ENCODE measurements around the gene ZNF385A.

The ZNF385A gene

DNA sequence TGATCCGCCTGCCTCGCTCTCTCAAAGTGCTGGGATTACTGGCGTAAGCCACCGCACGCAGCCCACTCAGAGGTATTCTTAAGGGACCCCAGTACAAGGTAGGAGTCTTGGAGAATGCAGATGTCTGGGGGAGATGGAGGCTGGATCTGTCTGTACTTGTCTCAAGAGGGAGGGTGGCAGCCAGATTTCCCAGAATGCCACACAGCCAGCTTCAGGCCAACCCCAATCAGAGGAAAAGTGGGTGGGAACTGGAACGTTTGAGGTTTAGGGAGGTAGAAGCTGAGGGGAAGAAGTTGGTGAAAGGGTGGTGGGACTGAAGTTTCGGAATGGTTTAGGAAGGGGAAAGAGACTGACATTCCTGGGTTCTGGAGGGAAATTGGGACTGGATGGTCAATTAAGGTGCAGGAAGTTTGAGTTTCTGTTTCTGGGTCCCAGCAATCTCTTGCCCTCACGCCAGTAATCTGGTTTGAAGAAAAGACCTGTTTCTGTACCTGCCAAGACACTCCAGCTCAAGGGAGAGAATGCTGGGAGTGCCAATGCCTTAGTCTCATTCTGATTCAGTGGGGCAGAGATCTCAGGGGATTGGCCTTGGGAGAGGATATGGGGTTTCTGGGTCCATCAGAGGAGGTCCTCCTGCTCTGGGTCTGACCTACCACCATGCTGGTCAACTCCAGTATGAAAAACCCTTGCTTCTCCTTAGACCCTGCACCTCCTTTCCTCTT is 8.1 kb upstream of the ZNF385A start:
- DNase-seq, result no peak

DNA sequence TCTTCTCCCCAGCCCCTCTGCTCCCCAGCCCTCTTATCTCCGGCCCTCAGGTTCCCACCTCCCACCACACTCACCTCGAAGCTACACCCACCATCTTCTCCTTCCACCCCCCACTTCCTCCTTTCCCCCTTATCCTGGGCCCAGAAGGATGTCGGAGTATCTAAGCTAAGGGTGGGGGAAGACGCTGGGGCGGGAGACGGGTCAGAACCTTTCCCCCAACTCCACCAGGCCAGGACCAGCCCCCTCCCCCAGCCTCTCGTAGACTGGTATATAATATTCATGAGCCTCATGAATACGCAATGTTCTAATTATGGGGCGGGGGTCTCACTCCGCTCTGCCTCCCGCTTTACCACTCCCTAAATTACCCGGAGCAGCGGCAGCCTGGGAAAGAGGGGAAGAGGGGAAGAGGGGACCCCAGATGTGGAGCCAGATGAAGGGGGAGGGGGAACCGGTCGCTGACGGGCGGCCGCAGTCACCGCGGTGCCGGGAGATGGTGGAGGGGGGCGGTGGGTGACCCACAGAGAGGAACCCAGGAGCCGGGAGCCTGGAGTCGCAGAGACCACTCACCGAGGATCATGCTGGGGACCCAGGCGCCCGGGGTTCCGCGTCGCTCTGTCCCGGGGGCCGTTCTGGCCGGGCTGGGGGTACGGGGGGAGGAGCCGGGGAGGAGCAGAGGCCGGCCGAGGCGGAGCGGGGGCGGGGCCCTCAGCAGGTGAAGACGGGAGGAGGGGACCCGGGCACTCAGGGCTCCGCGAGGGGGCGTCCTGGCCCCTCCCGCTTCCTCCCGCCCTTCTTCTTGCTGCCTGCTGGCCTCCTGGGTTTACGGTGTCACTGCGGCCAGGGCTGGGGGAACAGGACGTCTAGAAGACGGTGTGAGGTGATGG is 6.4 kb upstream of the ZNF385A start:
- DNase-seq, result no peak

DNA sequence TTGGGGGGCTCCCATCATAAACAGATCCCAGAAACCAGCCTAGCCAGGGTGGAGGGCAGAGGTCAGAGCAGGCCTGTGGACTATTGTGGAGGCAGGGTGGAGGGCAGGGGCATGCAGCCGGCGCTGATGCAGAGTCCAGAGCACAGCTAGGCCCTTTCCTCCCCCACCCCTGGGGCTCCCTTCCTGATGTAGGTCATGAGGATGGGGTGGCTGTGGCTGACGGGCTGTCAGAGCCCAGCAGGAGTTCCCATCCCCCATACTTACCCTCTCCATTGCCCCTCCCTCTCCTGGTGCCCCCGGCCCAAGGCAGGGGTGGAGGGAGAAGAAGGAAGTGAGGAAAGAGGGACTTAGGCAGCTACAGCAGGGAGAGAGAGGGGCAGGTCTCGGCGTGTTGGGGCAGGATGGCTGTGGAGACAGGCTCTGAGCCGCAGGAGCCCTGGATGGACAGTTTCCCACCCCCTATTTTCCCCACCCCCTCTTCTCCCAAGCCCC is 5.7 kb upstream of the ZNF385A start:
- no peak for DNase-seq

DNA sequence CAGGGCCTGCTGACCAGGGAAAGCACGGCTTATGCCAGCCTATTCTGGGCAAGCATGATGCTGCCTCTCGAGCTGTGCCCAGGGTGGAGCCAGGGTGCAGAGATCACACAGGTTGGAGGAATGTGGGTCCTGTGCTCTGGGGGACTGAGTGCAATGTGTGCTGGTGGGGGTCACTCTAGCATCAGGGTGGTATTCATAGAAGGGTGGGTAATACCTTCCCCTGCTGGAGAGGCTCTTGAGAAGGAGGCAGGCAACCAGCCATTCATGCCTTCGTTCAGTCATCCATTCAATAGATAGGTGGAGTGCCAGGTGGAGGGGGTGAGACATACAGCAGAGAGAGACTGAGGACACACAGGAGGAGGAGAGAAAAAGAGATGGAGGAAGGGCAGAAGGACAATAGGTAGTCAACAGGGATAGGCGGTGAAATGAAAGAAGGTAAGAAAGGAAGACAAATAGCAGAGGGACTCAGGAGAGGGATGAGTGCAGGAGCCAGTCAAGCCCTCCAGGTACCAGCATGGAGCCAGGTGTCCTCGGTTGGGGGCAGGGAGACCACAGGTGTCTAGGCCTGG is 5.2 kb upstream of the ZNF385A start:
- DNase-seq, result no peak

DNA sequence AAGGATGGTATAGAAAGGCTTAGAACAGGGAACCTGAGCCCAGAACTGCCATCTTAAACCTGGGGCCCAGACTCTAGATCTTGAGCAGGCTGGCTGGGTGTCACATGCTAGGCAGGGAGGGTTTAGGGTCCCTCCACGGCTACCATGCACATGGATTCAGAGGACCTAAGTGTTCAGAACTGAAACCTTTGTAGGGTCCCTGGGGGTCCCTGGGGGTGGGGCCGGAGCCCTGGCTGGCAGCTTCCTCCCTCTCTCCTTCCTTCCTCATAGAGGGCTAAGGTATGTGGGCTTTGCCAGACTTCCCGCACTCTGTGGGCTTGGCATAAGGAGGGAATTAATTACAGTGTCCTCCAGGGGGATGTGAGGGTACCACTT is 4.6 kb upstream of the ZNF385A start:
- DNase-seq, result no peak

DNA sequence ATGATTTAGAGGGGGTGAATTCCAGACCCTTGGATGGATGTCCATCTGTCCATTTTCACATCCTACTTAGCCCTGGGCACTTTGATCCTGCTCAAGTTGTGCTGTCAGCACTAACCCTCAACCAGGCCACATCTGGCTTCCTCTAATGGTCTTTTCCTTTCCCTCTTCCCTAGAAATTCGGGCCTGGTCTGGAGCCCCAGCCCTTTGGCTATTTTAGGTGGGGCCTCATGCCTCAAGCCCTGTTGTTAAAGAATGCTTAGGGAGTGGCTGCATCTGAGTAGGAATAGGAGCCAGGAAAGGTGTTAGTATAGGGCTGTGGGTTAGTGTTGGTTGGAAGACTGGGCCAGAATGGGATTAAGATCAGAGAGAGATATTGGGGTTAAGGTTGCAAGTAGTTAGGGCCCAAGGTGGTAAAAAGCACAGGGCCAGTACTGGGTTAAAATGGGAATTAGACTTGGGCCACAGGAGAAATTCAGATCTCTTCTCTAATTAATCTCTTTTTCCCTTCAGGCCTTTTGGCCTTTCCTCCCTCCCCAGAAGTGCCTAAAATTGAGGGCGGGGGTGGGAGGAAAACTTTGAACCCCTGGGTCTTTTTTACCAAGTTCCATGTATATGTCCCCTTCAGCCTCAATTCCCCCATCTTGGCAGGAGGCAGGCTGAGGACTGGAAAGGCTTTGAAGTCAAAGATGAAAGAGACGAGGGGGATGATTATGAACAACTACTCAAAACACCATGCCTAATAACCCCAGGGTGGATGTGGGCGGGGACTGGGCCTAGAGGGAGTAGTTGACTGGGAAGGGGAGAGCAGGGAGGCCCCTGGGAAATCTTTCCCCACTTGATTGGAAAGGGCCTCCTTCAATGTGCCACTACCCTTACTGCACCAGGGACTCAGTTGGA is 4.0 kb upstream of the ZNF385A start:
- DNase-seq, result no peak

DNA sequence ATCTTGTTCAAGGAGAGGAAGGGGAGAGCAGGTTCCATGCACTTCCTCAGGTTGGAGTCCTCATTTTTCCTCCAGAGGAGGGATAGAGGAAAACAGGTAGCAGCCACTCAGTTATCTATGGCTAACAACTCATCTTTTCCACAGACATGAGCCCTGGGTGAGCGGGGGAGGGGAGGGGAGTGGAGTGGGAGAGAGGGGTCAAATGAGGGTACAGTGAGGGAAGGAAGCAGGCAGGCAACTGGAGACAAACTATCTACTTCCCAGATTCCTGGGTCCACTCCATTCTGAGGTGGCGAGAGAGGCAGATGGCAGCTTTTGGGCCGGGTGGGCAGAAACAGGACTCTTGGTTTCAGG is 2.6 kb upstream of the ZNF385A start:
- no peak for DNase-seq

DNA sequence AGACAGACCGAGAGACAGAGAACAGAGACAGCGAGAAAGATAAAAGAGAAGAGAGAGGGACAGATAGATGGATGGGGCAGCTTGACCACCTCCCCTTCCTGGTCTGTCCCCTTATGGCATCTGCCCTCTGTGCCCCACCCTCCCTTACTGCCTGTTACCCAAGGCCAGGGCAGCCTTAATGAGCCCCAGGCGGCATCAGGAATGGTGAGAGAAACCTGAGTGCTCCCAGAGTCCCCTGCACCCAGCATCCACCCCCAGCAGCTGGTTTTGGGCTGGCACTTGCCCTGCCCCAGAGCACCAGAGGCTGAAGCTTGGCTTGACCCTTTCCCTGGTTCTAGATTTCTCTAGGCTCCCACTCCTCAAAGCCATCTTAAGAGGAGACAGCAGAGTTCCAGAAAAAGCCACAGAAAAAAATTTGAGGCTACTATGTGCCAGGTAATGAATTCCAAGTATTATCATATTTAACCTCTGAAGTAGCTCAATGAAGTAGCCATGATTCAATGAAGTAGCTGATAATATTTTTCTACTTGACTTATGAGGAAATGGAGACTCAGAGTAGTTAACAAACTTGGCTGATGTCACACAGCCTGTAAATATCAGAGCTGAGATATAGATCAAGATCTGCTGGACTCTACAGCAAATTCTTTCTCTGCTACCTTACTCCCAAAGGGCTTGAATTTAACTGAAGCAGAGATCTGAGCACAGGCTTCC is 2.0 kb upstream of the ZNF385A start:
- DNase-seq, result no peak

DNA sequence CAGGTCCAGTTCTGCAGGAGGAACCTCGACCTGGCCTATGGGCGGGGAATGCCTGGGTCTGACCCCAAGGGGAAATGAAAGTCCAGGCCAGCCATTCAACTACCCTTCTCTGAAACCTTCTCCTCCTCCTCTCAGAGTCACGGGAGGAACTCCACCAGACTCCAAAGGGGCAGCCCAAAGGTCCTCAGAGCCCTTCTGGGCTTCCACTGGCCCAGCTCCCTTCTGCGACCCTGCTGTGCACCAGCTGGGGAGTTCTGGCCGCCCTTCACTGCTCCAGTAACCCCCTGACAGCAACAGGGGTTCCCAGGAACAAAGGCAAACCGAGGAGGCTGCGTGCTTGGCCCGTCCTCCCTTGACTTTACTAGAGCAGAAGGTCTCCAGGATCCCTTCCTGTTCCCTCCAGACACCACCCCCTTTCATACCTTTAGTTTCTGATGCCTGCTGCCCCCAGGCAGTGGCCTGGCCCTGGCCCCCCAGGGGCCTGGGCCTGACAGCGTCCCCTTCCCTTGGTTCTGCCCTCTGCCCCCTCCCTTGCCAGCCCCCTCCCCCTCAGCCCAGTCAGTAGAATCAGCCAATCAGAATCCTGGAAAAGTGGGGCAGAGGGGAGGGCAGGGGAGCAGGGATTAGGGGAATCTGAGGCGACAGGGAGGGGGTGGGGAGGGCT is 850 bp upstream of the ZNF385A start:
- no peak for DNase-seq

DNA sequence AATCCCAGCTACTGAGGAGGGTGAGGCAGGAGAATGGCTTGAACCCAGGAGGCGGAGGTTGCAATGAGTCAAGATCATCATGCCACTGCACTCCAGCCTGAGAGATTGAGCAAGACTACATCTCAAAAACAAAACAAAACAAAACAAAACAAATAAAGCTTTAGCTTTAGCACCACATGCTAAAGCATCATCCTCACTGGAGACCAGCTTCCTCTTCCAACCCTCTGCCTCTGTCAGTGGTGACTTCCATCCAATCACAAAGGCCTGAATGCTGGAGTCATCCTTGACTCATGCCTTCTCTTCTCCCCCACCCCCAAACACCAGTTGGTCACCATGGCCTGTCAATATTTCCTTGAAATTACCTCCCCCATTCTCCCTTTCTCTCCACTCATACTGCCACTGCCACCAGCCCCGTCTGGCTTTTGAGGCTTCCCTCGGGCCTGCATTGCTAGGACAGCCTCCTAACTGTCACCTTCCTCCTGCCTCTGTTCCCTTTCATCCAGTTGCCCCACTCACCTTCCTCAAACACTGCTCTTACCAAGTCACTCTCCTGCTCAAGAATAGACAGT is 1.4 kb downstream of the ZNF385A start:
- DNase-seq, result peak; percentile 87

DNA sequence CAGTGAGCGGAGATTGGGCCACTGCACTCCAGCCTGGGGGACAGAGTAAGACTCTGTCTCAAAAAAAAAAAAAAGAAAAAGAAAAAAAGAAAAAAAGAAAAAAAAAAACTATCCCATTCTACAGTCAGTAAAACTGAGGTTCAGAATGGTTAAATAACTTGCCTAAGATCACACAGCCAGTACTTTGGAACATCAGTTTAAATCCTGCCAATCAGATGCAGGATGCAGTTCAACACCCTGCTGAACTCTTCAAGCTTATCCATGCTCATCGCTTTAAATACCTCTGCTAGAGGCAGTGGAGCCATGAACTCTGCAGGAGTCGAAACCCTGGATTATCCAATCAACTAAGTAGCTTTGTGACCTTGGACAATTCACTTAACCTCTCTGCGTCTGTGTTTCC is 3.4 kb downstream of the ZNF385A start:
- no peak for DNase-seq

DNA sequence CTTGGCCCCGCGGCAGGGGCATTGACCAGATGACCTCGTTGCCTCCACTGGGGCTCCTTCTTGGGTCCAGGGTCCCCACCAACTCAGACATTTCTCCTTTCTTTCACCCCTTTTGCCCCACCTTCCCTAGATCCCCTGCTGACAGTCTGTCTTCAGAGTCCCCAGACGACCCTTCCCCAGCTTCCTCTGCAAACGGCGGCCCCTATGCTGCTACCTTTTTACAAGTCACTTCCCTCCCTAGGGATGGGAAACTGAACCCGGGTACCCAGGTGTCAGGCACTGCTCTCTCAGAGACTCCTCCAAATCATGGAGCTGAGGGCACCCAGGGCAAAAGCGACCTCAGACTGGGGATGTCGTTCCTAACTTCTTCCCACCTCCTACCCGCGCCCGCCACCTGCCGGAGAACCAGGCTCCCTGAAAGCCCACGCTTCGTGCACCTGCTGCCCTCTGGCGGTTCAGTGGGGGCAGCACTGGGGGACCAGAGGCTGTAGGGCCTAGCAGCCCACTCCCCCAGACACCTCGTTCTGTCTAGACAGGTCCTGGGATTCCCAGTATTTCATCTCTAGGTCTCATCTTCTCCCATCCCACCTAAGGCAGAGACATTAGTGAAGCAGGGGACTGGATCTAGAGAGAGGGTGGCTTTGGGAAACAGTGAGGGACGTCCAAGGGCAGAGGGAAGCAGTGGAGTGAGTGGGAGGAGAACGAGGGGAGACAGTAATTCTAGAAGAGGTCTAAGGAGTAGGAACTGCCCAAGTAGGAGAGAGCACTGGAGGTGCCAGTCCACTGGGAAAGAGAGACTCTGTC is 4.9 kb downstream of the ZNF385A start:
- DNase-seq, result peak; percentile 83

DNA sequence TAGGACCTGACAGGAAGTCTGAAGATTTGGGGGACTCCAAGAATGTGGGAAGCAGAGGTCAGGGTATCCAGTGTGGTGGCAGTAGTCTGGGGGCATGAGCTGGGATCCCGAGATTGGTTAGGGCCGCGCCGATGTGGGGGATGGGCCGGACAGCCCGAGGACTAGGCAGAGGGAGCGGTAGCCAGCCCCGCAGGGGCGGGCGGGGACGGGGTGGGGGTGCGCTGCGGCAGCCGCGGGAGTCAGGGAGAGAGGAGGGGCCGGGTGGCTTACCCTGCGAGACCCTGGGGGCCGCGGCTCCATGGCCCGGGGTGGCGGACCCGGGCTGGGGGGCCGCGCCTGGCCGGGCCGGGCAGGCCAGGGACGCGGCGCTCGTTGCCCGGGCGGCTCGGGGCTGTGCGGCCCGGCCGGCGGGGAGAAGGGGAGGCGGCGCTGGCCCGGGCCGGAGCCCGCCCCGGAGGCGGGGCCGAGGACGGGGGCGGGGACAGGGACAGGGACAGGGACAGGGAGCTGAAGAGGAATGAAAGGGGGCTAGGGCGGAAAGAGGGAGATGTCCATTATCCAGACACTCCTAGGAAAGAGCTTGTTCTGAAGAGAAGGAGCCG is 5.6 kb downstream of the ZNF385A start:
- peak; percentile 32 for DNase-seq

DNA sequence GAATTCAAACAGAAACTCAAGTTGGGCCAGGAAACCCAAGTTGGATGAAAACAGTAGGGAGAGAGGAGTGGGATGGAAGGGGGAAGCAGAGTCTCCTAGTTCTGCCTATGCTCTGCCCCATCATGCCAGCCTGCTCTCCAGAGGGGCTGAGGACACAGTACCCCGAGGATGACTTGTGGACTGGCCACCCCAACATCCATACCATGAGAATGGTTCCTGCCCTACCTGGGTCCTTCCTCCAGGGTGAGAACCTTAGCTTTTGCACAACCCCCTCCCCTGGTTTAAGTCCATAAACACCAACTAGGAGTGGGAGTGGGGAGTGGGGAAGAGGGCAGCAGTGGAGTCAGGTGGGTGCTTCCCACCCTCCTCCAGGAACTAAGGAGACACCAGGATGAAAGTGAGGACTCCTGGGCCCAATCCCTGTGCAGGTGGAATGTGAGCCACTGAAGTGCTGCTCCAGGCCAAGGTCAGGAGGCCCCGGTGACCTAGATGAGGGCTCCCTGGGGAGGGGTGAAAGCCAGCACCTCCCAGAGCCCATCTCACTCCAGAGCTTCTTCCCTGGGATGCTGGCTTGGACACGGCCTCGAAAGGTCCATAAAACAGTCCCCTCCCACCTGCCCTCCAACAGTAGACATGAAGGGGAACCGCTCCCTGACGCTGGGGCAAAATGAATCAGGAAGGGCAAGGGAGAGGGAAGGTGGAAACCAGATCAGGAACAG is 6.6 kb downstream of the ZNF385A start:
- DNase-seq, result no peak

DNA sequence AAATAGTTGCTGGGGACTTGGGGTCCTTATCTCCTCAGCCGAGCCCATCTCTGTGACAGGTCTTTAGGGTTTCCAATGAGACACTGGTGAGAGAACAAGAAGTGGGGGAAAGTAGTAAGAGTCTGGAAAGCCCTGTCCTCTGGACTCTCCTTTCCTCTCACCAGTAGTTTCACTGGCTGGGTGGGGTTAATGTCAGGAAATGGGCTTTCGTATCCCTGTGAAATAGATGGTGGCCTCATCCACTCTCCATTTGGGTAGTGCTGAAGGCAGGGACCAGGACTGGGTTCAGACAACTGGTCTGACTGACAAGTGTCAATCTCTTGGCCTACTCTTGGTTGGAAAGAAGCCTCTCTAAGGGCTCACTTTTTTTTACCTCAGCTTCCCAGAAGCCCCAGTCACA is 7.5 kb downstream of the ZNF385A start:
- DNase-seq, result no peak

DNA sequence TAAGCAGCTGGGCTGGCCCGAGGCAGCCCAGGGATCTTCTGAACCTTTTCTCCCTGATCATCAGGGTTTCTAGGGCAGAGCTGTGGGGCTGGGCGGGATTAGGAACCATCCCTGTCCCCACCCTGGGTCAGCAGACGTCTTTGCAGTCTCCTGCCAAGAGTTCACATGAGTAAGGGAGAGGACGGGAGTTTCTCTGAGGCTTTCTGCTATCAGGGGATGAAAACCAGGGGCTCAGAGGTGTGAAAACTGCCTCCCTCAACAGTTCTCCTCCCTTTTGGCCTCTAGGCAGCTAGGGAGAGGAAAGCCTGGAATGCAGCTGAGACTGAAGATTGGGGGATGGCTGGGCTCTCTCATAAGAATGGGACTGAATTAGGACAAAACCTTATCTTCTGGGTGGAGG is 7.9 kb downstream of the ZNF385A start:
- no peak for DNase-seq

DNA sequence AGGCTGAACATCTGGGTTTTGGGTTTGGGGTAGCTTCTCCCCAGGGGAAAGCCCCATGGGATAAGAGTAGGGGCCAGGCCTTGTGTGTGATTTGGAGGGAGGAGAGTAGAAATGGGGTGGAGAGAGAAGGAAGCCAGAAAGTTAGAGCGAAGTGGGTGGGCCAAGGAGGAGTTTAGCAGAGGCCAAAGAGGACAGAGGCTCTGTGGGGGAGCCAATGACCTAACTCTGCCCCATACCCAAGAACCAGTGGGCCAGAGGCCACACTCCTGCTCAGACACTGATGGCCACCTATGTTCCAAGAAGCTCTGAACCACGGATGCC is 9.3 kb downstream of the ZNF385A start:
- DNase-seq, result no peak

DNA sequence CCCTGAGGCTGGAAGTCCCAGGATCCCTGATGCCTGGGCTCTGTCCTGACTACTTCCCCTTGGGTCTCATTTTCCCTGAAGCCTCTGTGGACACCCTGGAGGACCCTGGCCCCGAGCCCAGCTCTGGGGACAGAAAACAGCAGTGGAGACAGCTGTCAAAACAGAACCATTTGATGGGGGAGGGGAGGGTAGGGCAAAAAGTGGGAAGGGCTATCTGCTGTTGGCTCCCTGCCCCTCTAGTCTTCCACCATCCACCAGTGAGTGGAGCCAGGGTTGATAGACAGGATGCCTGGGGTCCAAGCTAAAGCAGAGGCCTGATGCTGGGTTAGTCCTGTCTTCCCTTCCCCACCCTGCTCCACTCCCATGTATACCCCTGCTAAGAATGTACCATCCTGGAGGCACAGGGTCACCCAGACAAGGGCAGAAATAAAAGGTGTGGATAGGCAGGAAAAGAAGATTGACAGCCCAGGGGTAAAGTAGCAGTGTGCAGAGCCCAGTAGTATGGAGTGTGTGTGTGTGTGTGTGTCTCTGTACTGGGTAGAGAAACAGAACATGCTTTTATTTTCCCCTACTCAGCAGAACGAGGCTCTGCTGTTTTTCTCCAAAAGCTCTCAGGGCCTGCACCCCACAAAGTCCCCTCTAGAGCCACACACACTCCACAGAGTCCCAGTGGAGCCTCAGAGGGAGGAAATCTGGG is 9.8 kb downstream of the ZNF385A start:
- no peak for DNase-seq

All from fibroblast of skin of abdomen (primary cell).